NB4 (cell line): ENCODE results near the gene XRCC5.
"Not testable (repeated sequence)": the region's sequence is repeated elsewhere in the genome, so short reads cannot be mapped to it uniquely, and the experiment has no call there.

Experiments
- DNase-seq: peaks from one replicate; pipeline ENCODE4 v3.0.0; 2010; ENCODE audit warnings: low read depth
- H3K4me3 ChIP-seq: one replicate; pipeline ENCODE4 v1.5.1; 2011; ENCODE audit warnings: mild to moderate bottlenecking, low read depth, low read length, moderate library complexity
- CTCF ChIP-seq: IDR thresholded peaks from one replicate; pipeline ENCODE4 v1.5.1; 2012; ENCODE audit warnings: low read depth, low read length
- MYC ChIP-seq: IDR thresholded peaks from 2 replicates; pipeline ENCODE4 v1.6.1; 2011; ENCODE audit warnings: low read depth, low read length
- POLR2A ChIP-seq: IDR thresholded peaks from 2 replicates; pipeline ENCODE4 v1.6.1; 2011; ENCODE audit warnings: mild to moderate bottlenecking; ENCODE audit not compliant: insufficient read length; ENCODE audit errors: extremely low read depth
- TF ChIP-seq, protein P1 (sequence below): IDR thresholded peaks from 2 replicates; pipeline ENCODE4 v1.6.1; 2011; ENCODE audit warnings: low read depth, low read length

The XRCC5 gene

DNA sequence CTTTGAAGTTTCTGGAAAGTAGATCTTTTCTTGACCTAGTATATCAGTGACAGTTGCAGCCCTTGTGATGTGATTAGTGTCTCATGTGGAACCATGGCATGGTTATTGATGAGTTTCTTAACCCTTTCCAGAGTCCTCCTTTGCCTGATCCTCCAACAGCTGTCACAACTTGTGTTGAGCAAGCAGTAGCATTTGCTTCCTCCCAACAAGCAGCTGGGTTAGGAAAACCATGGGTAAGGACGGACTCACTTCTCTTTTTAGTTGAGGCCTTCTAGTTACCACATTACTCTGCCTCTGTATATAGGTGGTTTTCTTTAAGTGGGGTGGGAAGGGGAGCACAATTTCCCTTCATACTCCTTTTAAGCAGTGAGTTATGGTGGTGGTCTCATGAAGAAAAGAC, 96.3 kb downstream of the XRCC5 start:
- H3K4me3 ChIP-seq, result no peak overlapping the region
- TF ChIP-seq POLR2A (no peak), MYC (no peak), CTCF (no peak)
- no peak for DNase-seq

DNA sequence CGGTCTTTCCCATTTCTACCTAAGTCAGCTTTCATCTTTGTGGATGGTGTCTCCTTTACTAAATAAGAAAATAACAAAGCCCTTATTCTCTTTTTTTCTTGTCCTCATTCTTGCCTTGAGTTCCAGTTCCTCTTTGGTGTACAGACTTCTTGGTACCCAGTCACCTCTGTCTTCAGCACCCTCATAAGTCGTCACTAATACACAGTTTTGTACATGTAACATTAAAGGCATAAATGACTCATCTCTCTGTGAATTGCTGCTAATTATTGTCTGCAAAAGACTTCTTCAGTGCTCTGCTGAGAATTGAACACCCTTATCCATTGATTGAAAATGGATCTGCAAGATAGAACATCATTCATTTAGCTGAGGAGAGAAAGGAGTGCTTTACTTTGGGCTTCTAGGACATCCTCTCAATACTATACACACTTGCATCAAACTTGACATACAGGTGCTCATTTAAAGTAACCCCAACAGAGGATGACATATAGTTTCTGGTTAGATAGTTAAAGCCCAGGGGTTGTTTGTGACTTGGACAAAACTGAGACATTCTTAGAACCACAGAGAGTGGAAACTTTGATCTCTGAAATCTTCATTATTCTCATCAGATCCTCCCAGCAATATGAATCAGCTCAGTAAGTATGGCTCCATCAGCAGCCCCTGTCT, 97.0 kb downstream of the XRCC5 start:
- no peak for TF ChIP-seq CTCF
- no peak for TF ChIP-seq MYC
- no peak for TF ChIP-seq POLR2A
- TF ChIP-seq, protein P1, sequence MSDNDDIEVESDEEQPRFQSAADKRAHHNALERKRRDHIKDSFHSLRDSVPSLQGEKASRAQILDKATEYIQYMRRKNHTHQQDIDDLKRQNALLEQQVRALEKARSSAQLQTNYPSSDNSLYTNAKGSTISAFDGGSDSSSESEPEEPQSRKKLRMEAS, result no peak
- DNase-seq, result no peak
- H3K4me3 ChIP-seq, result no peak overlapping the region

- H3K4me3 ChIP-seq, result no peak overlapping the region
- TF ChIP-seq, protein P1, result no peak
- TF ChIP-seq CTCF (no peak), MYC (no peak), POLR2A (no peak)
- no peak for DNase-seq
These were observed 97.7 kb downstream of the XRCC5 start for GRCh38 chr2:216206821-216207220.

GRCh38 chr2:216208661-216209060, 99.5 kb downstream of the XRCC5 start:
- not testable (repeated sequence) for H3K4me3 ChIP-seq, DNase-seq

DNA sequence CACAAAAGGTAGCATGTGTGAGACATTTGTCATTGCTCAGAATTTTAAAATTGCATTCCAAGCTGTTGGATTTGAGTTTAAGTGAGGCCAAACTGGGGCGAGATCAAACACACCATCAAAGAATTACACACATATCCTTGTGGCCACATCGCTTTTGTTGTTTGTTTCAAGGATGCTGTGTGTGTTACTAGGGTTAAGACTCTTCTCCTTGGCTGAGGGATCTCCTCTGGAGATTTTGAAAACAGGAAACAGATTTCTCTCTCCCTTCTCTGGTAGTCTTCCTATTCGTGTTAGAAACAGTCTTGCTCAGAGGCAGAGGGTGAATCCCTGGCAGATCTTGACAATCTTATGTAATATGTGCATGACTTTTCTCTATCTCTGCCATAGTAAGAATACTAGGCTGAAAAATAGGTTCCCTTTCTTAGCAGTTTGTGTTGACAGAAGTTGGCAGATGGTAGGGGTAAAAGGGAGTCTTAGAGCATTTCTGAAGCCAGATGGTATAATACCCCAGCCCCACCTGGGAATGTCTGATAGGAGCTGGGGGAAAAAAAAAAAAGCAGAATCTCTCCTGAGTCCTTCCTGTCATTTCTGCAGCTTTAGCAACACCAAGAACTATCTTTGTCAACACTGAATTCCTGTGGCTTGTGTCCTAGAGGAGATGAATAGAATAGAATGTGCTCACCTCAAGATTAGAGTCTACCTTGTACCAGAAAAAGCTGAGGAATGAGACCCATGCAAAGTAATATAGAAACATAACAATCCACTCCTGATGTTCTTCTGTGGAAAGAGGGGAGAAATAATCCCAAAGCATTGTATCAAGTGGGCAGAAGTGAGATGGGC, 101.8 kb downstream of the XRCC5 start:
- H3K4me3 ChIP-seq, result no peak overlapping the region
- DNase-seq, result no peak
- no peak for TF ChIP-seq MYC
- TF ChIP-seq CTCF, result no peak
- TF ChIP-seq, protein P1, result no peak
- TF ChIP-seq POLR2A, result no peak

- H3K4me3 ChIP-seq, result no peak overlapping the region
- no peak for TF ChIP-seq MYC
- TF ChIP-seq, protein P1, result no peak
- TF ChIP-seq CTCF, result no peak
- no peak for TF ChIP-seq POLR2A
- no peak for DNase-seq
These were observed 102.5 kb downstream of the XRCC5 start for GRCh38 chr2:216211614-216212145.
